ENCODE measurements around the gene DNAJC25. TPM values are rescaled to one million over a fixed set of nuclear protein-coding genes. Genes with fewer than 3 reads are reported as not detected.

The DNAJC25 gene
- total and polyA plus RNA-seq, 2 of the 13 experiments (the other 11 are each of a cell fraction or from before 2014, with no cell fraction given), result 5.7 to 10.2 TPM

DNA sequence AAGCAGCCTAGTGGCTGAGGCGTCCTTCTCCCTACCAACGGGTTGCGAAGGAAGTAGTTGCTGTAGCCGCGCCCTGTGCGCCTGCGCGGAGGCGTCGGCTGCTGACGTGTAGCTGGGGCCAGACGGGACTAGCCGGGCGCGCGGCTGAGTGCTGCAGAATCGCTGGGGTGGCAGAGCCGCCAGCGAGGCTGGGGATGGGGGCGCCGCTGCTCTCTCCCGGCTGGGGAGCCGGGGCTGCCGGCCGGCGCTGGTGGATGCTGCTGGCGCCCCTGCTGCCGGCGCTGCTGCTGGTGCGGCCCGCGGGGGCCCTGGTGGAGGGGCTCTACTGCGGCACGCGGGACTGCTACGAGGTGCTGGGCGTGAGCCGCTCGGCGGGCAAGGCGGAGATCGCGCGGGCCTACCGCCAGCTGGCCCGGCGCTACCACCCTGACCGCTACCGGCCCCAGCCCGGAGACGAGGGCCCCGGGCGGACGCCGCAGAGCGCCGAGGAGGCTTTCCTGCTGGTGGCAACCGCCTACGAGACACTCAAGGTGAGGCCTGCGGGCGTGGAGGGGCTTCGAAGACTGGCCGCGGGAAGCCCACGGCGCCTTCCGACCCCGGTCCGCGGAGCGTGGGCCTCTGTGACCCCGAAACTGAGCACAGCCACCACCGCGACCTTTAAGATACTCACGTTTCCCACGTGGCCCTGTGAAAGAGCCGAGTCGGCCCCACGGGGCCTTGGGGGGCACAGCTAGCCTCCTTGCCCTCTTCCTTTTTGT, at the start of gene DNAJC25 (continued):
- TF ChIP-seq ZFP36L1 (CRISPR knock-in tag; IDR thresholded peaks at IDR 0.05), result no peak
- TF ChIP-seq, protein P1, sequence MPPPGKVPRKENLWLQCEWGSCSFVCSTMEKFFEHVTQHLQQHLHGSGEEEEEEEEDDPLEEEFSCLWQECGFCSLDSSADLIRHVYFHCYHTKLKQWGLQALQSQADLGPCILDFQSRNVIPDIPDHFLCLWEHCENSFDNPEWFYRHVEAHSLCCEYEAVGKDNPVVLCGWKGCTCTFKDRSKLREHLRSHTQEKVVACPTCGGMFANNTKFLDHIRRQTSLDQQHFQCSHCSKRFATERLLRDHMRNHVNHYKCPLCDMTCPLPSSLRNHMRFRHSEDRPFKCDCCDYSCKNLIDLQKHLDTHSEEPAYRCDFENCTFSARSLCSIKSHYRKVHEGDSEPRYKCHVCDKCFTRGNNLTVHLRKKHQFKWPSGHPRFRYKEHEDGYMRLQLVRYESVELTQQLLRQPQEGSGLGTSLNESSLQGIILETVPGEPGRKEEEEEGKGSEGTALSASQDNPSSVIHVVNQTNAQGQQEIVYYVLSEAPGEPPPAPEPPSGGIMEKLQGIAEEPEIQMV (CRISPR knock-in tag; IDR thresholded peaks at IDR 0.05; ENCODE audit: low read depth), result peak; percentile 58; the same call in 1 of the 2 replicates
- TF ChIP-seq ZNF747 (CRISPR knock-in tag; IDR thresholded peaks at IDR 0.05; ENCODE audit: borderline replicate concordance), result no peak
- TF ChIP-seq ZNF629 (CRISPR knock-in tag; conservative IDR thresholded peaks at IDR 0.05), result no peak; the same call in 1 of the 2 replicates
- no peak for TF ChIP-seq ZNF616 (CRISPR knock-in tag; IDR thresholded peaks at IDR 0.05; ENCODE audit: low read depth)
- peak; percentile 22; the same call in 1 of the 2 replicates for TF ChIP-seq ZNF746 (CRISPR knock-in tag; IDR thresholded peaks at IDR 0.05)
- peak; percentile 95 for TF ChIP-seq KMT2A (CRISPR knock-in tag; IDR thresholded peaks at IDR 0.05)
- TF ChIP-seq ZNF883 (CRISPR knock-in tag; IDR thresholded peaks at IDR 0.05; ENCODE audit: not compliant biosample characterization), result peak; percentile 87
- TF ChIP-seq, protein P2, sequence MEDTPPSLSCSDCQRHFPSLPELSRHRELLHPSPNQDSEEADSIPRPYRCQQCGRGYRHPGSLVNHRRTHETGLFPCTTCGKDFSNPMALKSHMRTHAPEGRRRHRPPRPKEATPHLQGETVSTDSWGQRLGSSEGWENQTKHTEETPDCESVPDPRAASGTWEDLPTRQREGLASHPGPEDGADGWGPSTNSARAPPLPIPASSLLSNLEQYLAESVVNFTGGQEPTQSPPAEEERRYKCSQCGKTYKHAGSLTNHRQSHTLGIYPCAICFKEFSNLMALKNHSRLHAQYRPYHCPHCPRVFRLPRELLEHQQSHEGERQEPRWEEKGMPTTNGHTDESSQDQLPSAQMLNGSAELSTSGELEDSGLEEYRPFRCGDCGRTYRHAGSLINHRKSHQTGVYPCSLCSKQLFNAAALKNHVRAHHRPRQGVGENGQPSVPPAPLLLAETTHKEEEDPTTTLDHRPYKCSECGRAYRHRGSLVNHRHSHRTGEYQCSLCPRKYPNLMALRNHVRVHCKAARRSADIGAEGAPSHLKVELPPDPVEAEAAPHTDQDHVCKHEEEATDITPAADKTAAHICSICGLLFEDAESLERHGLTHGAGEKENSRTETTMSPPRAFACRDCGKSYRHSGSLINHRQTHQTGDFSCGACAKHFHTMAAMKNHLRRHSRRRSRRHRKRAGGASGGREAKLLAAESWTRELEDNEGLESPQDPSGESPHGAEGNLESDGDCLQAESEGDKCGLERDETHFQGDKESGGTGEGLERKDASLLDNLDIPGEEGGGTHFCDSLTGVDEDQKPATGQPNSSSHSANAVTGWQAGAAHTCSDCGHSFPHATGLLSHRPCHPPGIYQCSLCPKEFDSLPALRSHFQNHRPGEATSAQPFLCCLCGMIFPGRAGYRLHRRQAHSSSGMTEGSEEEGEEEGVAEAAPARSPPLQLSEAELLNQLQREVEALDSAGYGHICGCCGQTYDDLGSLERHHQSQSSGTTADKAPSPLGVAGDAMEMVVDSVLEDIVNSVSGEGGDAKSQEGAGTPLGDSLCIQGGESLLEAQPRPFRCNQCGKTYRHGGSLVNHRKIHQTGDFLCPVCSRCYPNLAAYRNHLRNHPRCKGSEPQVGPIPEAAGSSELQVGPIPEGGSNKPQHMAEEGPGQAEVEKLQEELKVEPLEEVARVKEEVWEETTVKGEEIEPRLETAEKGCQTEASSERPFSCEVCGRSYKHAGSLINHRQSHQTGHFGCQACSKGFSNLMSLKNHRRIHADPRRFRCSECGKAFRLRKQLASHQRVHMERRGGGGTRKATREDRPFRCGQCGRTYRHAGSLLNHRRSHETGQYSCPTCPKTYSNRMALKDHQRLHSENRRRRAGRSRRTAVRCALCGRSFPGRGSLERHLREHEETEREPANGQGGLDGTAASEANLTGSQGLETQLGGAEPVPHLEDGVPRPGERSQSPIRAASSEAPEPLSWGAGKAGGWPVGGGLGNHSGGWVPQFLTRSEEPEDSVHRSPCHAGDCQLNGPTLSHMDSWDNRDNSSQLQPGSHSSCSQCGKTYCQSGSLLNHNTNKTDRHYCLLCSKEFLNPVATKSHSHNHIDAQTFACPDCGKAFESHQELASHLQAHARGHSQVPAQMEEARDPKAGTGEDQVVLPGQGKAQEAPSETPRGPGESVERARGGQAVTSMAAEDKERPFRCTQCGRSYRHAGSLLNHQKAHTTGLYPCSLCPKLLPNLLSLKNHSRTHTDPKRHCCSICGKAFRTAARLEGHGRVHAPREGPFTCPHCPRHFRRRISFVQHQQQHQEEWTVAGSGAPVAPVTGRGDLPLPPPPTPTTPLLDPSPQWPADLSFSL (CRISPR knock-in tag; IDR thresholded peaks at IDR 0.05), result no peak
- no peak for TF ChIP-seq NFATC3 (CRISPR knock-in tag; IDR thresholded peaks at IDR 0.05)
- TF ChIP-seq, protein P3, sequence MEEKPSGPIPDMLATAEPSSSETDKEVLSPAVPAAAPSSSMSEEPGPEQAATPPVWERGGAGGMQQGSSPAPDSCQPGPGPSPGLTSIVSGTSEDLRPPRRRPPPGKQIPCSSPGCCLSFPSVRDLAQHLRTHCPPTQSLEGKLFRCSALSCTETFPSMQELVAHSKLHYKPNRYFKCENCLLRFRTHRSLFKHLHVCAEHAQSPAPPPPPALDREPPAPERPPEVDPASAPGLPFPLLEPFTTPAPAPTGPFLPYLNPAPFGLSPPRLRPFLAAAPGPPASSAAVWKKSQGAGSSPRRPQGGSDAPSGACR (CRISPR knock-in tag; IDR thresholded peaks at IDR 0.05), result peak; percentile 55; the same call in 1 of the 2 replicates
- no peak for TF ChIP-seq SMARCE1 (IDR thresholded peaks at IDR 0.05; ENCODE audit: borderline replicate concordance)
- no peak for TF ChIP-seq ZNF558 (CRISPR knock-in tag; IDR thresholded peaks at IDR 0.05; ENCODE audit: borderline replicate concordance)
- no peak for TF ChIP-seq CHD4 (IDR thresholded peaks at IDR 0.05; ENCODE audit: borderline replicate concordance, low read length)
- peak; percentile 40; the same call in 1 of the 2 replicates for TF ChIP-seq PCBP1 (IDR thresholded peaks at IDR 0.05; ENCODE audit: borderline replicate concordance, low read depth, low read length)
- peak; percentile 94 for TF ChIP-seq NR2C2 (CRISPR knock-in tag; IDR thresholded peaks at IDR 0.05; ENCODE audit: borderline replicate concordance)
- TF ChIP-seq GFI1 (CRISPR knock-in tag; IDR thresholded peaks at IDR 0.05; ENCODE audit: borderline replicate concordance), result no peak; the same call in 1 of the 2 replicates
- TF ChIP-seq HIVEP1 (CRISPR knock-in tag; IDR thresholded peaks at IDR 0.05), result no peak
- TF ChIP-seq, protein P4, sequence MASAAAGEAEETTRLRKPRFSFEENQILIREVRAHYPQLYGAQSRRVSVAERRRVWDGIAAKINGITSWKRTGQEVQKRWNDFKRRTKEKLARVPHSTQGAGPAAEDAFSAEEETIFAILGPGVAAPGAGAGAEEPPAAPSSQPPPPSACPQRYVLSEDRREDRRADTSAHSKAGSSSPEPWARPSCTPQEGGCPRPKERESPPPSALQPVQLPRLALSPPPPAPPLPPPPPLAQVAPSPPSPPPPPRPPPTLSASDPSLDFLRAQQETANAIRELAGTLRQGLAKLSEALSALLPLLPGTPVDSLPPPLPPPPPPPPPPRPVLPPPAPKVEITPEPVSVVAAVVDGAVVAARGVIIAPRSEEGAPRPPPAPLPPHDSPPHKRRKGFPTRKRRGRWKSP (CRISPR knock-in tag; IDR thresholded peaks at IDR 0.05), result peak; percentile 64

Data from HepG2 (cell line).